Measurements from ENCODE around the gene CD151.
A peak's percentile ranks its signal among the peaks of the same experiment; 100 is the strongest.

CD151 gene

DNA sequence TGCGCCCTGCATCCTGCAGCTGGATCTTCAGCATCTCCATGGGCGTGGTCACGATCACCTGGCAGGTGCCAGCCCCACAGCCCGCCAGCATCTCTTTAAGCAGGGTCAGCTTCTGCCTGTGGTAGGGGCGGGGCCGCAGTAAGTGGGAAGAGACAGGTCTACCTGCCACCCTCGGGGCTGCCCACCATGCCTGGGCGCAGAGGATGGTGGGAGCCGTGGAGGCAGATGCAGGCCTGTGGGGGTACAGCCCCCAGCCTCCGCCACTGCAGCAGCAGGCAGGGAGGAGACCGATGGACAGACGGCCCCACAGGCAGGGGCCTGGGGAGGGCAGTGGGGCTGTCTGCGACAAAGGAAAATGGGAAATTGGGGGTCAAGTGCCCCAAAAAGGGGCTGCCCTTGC lies 39.9 kb upstream of the CD151 start:
- peaks cover 7% of the 10 kb centered on the region; the same call in 1 of the 2 replicates for H3K36me3 ChIP-seq
- H3K9me3 ChIP-seq, result no peaks in the 10 kb centered on the region
- H3K4me3 ChIP-seq (ENCODE audit: low read depth, low read length), result no peak overlapping the region
- no peak for TF ChIP-seq CTCF (IDR thresholded peaks at IDR 0.05; ENCODE audit: low read depth, low read length)
- H3K4me1 ChIP-seq, result peaks cover 5% of the 10 kb centered on the region; the same call in 1 of the 2 replicates
- DNase-seq, result no peak
- no peaks in the 10 kb centered on the region for H3K27me3 ChIP-seq

DNA sequence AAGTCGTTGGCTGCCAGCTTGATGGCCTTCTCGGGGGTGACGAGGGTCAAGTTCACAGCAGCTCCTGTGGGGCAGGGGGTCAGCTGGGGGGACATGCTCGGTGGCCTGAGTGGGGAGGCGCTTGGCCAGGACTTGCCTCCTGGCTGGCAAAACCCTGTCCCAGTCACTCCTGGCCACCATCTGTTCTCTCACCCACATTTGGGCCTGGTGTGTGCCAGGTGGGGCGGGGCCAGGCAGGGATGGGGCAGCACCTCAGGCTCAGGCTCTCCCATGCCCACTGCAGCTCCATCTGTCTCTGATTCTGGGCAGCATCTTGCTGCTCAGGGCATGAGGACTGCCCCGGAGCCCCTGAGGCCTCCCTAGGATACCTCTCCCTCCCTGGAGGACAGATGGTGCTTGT lies 39.2 kb upstream of the CD151 start:
- Histone ChIP-seq H3K4me1 (peaks cover 5% of the 10 kb centered on the region; the same call in 1 of the 2 replicates), H3K27me3 (no peaks in the 10 kb centered on the region), H3K4me3 (ENCODE audit: low read depth, low read length) (no peak overlapping the region), H3K9me3 (no peaks in the 10 kb centered on the region), H3K36me3 (peaks cover 7% of the 10 kb centered on the region; the same call in 1 of the 2 replicates)
- TF ChIP-seq CTCF (IDR thresholded peaks at IDR 0.05; ENCODE audit: low read depth, low read length), result no peak
- no peak for DNase-seq

- no peak for DNase-seq
- TF ChIP-seq CTCF (IDR thresholded peaks at IDR 0.05; ENCODE audit: low read depth, low read length), result no peak
- peaks cover 7% of the 10 kb centered on the region; the same call in 1 of the 2 replicates for H3K36me3 ChIP-seq
- no peaks in the 10 kb centered on the region for H3K9me3 ChIP-seq
- no peak overlapping the region for H3K4me3 ChIP-seq (ENCODE audit: low read depth, low read length)
- no peaks in the 10 kb centered on the region for H3K27me3 ChIP-seq
- H3K4me1 ChIP-seq, result peaks cover 5% of the 10 kb centered on the region; the same call in 1 of the 2 replicates
These were observed 38.6 kb upstream of the CD151 start for GRCh38 chr11:794013-794765.

- no peak for DNase-seq
- no peak for TF ChIP-seq CTCF (IDR thresholded peaks at IDR 0.05; ENCODE audit: low read depth, low read length)
These were observed 37.8 kb upstream of the CD151 start for GRCh38 chr11:794766-795633.

GRCh38 chr11:795634-796564 lies 36.9 kb upstream of the CD151 start:
- peak overlapping the region; percentile 77 for H3K4me3 ChIP-seq (ENCODE audit: low read depth, low read length)
- no peaks in the 10 kb centered on the region for H3K9me3 ChIP-seq
- peak; percentile 76 for DNase-seq
- peaks cover 5% of the 10 kb centered on the region; the same call in 1 of the 2 replicates for H3K4me1 ChIP-seq
- H3K27me3 ChIP-seq, result no peaks in the 10 kb centered on the region
- TF ChIP-seq CTCF (IDR thresholded peaks at IDR 0.05; ENCODE audit: low read depth, low read length), result no peak
- H3K36me3 ChIP-seq, result peaks cover 7% of the 10 kb centered on the region; the same call in 1 of the 2 replicates

More at GRCh38 chr11:794766-795633, 37.8 kb upstream of the CD151 start:
- Histone ChIP-seq H3K4me1 (peaks cover 5% of the 10 kb centered on the region; the same call in 1 of the 2 replicates), H3K27me3 (no peaks in the 10 kb centered on the region), H3K4me3 (ENCODE audit: low read depth, low read length) (no peak overlapping the region), H3K36me3 (peaks cover 7% of the 10 kb centered on the region; the same call in 1 of the 2 replicates), H3K9me3 (no peaks in the 10 kb centered on the region)

Data from BE2C (cell line).